GM12878 (cell line): ENCODE results near the gene SLFNL1. TPM values are rescaled to one million over a fixed set of nuclear protein-coding genes. Genes with fewer than 3 reads are reported as not detected.

Experiments used
- ATAC-seq: fragments of 200-7000 bp; cut with Tn5 transposase; 3 replicates; pipeline ENCODE4 v1.9.1; 2020; ENCODE audit warnings: mild to moderate bottlenecking, moderate library complexity
- BruUV-seq: library from RNA; stranded (reverse); fragments of 400-500 nt; replicated peaks from 2 replicates; lab custom pipeline; 2021; lab: Mats Ljungman, UMichigan
- CTCF ChIA-PET: fragments of 300-600 bp; sonication (Branson Sonifier 250); formaldehyde crosslinking; extraction: SDS; loops from one replicate; lab custom pipeline; 2021; ENCODE audit warnings: inconsistent platforms; lab: Yijun Ruan, JAX
- POLR2A ChIA-PET: fragments of 350-600 bp; formaldehyde crosslinking; extraction: SDS; loops from one replicate; lab custom pipeline; 2021; ENCODE audit warnings: inconsistent platforms; lab: Charles Lee
- RAD21 ChIA-PET: fragments of 300-600 bp; sonication (Branson Sonifier 250); formaldehyde crosslinking; loops from one replicate; lab custom pipeline; 2023; ENCODE audit warnings: antibody characterized with exemption; ENCODE audit not compliant: unreplicated experiment; lab: Charles Lee
- SMC1A ChIA-PET: fragments of 300-600 bp; sonication (Branson Sonifier 250); formaldehyde crosslinking; loops from one replicate; lab custom pipeline; 2023; ENCODE audit not compliant: unreplicated experiment, uncharacterized antibody; lab: Charles Lee
- DNase-seq: peaks from one replicate; pipeline ENCODE4 v3.0.0-alpha.2; 2011; ENCODE audit warnings: low read depth, low spot score
- FAIRE-seq: peaks from 3 replicates; lab custom pipeline; 2011; peaks lifted over from hg19 to GRCh38; lab: Jason Lieb, UNC
- H2AFZ ChIP-seq: 2 replicates; pipeline ENCODE4 v1.6.0; 2011; ENCODE audit warnings: low read depth, low read length, control low read depth; ENCODE audit not compliant: control insufficient read depth
- H3K27ac ChIP-seq: 2 replicates; pipeline ENCODE4 v1.5.1; 2011; ENCODE audit warnings: control low read depth; ENCODE audit not compliant: control insufficient read depth, insufficient read depth
- H3K27me3 ChIP-seq, 2 experiments: replicated peaks in 1 of 2; 2 replicates each; pipeline versions ENCODE4 v1.6.0 to v1.6.1; 2011; ENCODE audit warnings: low read length in 1 of 2; ENCODE audit not compliant: control insufficient read depth in 2 of 2, insufficient read depth in 2 of 2
- H3K36me3 ChIP-seq, 2 experiments: 2 replicates each; pipeline ENCODE4 v1.5.1; 2011; ENCODE audit warnings: low read length in 1 of 2; ENCODE audit not compliant: control insufficient read depth in 2 of 2, insufficient read depth in 2 of 2
- H3K4me1 ChIP-seq: 2 replicates; pipeline ENCODE4 v1.6.1; 2011; ENCODE audit warnings: mild to moderate bottlenecking, low read length, moderate library complexity, mixed read lengths; ENCODE audit not compliant: control insufficient read depth, insufficient read depth
- H3K4me2 ChIP-seq: 2 replicates; pipeline ENCODE4 v1.6.0; 2011; ENCODE audit warnings: control low read depth; ENCODE audit not compliant: control insufficient read depth, insufficient read depth
- H3K4me3 ChIP-seq: fragments of 200-600 bp; sonication (generic); 2 replicates; pipeline ENCODE4 v1.5.1; 2016
- H3K79me2 ChIP-seq: 2 replicates; pipeline ENCODE4 v1.6.0; 2011; ENCODE audit warnings: low read length; ENCODE audit not compliant: control insufficient read depth, insufficient read depth
- H3K9ac ChIP-seq: 2 replicates; pipeline ENCODE4 v1.8.0; 2011; ENCODE audit warnings: low read length, control low read depth, mixed read lengths; ENCODE audit not compliant: control insufficient read depth, insufficient read depth
- H3K9me3 ChIP-seq: replicated peaks from 3 replicates; pipeline ENCODE4 v1.5.1; 2011; ENCODE audit warnings: mild to moderate bottlenecking, low read length; ENCODE audit not compliant: control insufficient read depth, insufficient read depth
- H4K20me1 ChIP-seq: 2 replicates; pipeline ENCODE4 v1.6.0; 2011; ENCODE audit not compliant: control insufficient read depth, insufficient read depth
- BRCA1 ChIP-seq: IDR thresholded peaks from 2 replicates; pipeline ENCODE4 v1.6.1; 2011; ENCODE audit warnings: low read depth, low read length, improper control_type of control experiment
- CBX3 ChIP-seq: fragments of 200-600 bp; sonication (generic); IDR thresholded peaks from 2 replicates; pipeline ENCODE4 v1.6.1; 2016; ENCODE audit warnings: low read depth, borderline replicate concordance
- NRF1 ChIP-seq: conservative IDR thresholded peaks from 2 replicates; pipeline ENCODE4 v1.6.1; 2011; ENCODE audit warnings: mild to moderate bottlenecking, low read depth, low read length, improper control_type of control experiment
- POLR2AphosphoS2 ChIP-seq: IDR thresholded peaks from 2 replicates; pipeline ENCODE4 v1.6.1; 2011; ENCODE audit warnings: low read depth, mild to moderate bottlenecking, low read length, improper control_type of control experiment, moderate library complexity
- POLR2AphosphoS5 ChIP-seq: IDR thresholded peaks from 2 replicates; pipeline ENCODE4 v1.6.1; 2011; ENCODE audit warnings: mild to moderate bottlenecking, low read length, inconsistent platforms
- RELA ChIP-seq: fragments of 450-650 bp; IDR thresholded peaks from 2 replicates; pipeline ENCODE4 v1.8.0; 2014; ENCODE audit warnings: borderline replicate concordance; ENCODE audit not compliant: partially characterized antibody
- REST ChIP-seq: IDR thresholded peaks from 2 replicates; pipeline ENCODE4 v1.6.1; 2012; ENCODE audit warnings: mild to moderate bottlenecking, low read depth, low read length
- SIN3A ChIP-seq: IDR thresholded peaks from 2 replicates; pipeline ENCODE4 v1.6.1; 2012; ENCODE audit warnings: low read depth, low read length, improper control_type of control experiment
- SP1 ChIP-seq: IDR thresholded peaks from one replicate; pipeline ENCODE4 v1.6.1; 2011; ENCODE audit warnings: low read depth, low read length
- SUZ12 ChIP-seq: fragments of 200-600 bp; sonication (generic); IDR thresholded peaks from one replicate; pipeline ENCODE4 v1.6.1; 2018; ENCODE audit warnings: antibody characterized with exemption, mild to moderate bottlenecking; ENCODE audit not compliant: unreplicated experiment
- TCF12 ChIP-seq: IDR thresholded peaks from 2 replicates; pipeline ENCODE4 v1.6.1; 2011; ENCODE audit warnings: low read depth, mild to moderate bottlenecking, low read length
- WRNIP1 ChIP-seq: IDR thresholded peaks from 2 replicates; pipeline ENCODE4 v1.6.1; 2011; ENCODE audit warnings: low read depth, low read length, improper control_type of control experiment, borderline replicate concordance
- ZNF687 ChIP-seq: fragments of 450-650 bp; IDR thresholded peaks from 2 replicates; pipeline ENCODE4 v1.6.1; 2017; ENCODE audit warnings: mild to moderate bottlenecking, moderate library complexity
- ZSCAN29 ChIP-seq: fragments of 450-650 bp; IDR thresholded peaks from 2 replicates; pipeline ENCODE4 v1.6.1; 2017; ENCODE audit warnings: mild to moderate bottlenecking, moderate library complexity
- WGBS: methylation state at CpG from one replicate; pipeline ENCODE4 v1.1.6; 2016; ENCODE audit warnings: low lambda C conversion rate; ENCODE audit not compliant: insufficient replicate concordance, insufficient coverage; ENCODE audit errors: missing lambda C conversion rate; 5-methylcytosine and 5-hydroxymethylcytosine counted together
- in situ Hi-C: fragments of 300-500 bp; cut with MboI; formaldehyde crosslinking; loops from 9 replicates; pipeline ENCODE4 v1.14.3; 2018; ENCODE audit warnings: mixed read lengths
- intact Hi-C: fragments of 100-400 bp; cut with micrococcal nuclease; formaldehyde crosslinking; loops from one replicate; pipeline ENCODE4 v1.14.2; 2022; ENCODE audit not compliant: unreplicated experiment
- polyA plus RNA-seq, 11 experiments: library from polyadenylated mRNA; depleted of rRNA in 4 of 11; unstranded in 6 of 11; stranded (reverse) in 5 of 11; fragments of >200 nt; fragmentation: Nextera tagmentation in 4 of 11; fragmentation: Illumina TruSeq in 1 of 11; extraction: Ambion mirVana in 4 of 11; extraction: Trizol in 1 of 11; gene quantifications; 1 replicate in 1 of 11; 2 replicates in 10 of 11; pipeline versions ENCODE4 v1.2.1 to v1.2.3, GENCODE V29; 2011 to 2016; ENCODE audit warnings: inconsistent platforms in 2 of 11, missing spikeins in 2 of 11, low read depth in 1 of 11
- total RNA-seq, 4 experiments: library from RNA; depleted of rRNA in 3 of 4; stranded (reverse); fragments of >200 nt in 3 of 4; fragmentation: Illumina TruSeq in 1 of 4; extraction: Trizol in 1 of 4; gene quantifications; 2 replicates each; pipeline versions ENCODE4 v1.2.1 to v1.2.3, GENCODE V29; 2013 to 2021

The SLFNL1 gene
- total and polyA plus RNA-seq, 10 of the 15 experiments (the other 5 are each of a cell fraction or from before 2014, with no cell fraction given) = 0.05 to 0.98 (median 0.16) TPM; not detected in 2

GRCh38 chr1:41014871-41015270, 6.7 kb downstream of the SLFNL1 start:
- no peaks in the 10 kb centered on the region for H3K4me1 ChIP-seq
- SMC1A ChIA-PET = no interaction called here
- in situ Hi-C loops = no loop called here
- WGBS = 79% methylated on average over 8 of the region's 8 CpGs
- H3K27ac ChIP-seq = no peak overlapping the region
- POLR2A ChIA-PET = no interaction called here
- H3K36me3 ChIP-seq = peaks cover 22 to 39% of the 10 kb centered on the region in 2 experiments
- no peak overlapping the region for H3K4me2 ChIP-seq
- intact Hi-C loops = no loop called here
- CTCF ChIA-PET = no interaction called here
- BruUV-seq = no TSS peak
- H3K79me2 ChIP-seq = no peaks in the 10 kb centered on the region
- DNase-seq (no peak), ATAC-seq (no peak), FAIRE-seq (no peak)
- TF ChIP-seq BRCA1 = no peak
- no peak for TF ChIP-seq ZNF687
- TF ChIP-seq SP1 = no peak
- no peak for TF ChIP-seq REST
- no peak for TF ChIP-seq POLR2AphosphoS5
- TF ChIP-seq WRNIP1 = no peak
- no peak for TF ChIP-seq SUZ12
- TF ChIP-seq ZSCAN29 = no peak
- TF ChIP-seq TCF12 = no peak
- no peak for TF ChIP-seq CBX3
- no peak for TF ChIP-seq RELA
- no peak for TF ChIP-seq POLR2AphosphoS2
- no peak for TF ChIP-seq NRF1
- no peak for TF ChIP-seq SIN3A
- no peak overlapping the region for H2AFZ ChIP-seq
- no peak overlapping the region for H3K4me3 ChIP-seq
- H4K20me1 ChIP-seq = no peaks in the 10 kb centered on the region
- no peaks in the 10 kb centered on the region for H3K9me3 ChIP-seq
- RAD21 ChIA-PET = no interaction called here
- H3K9ac ChIP-seq = no peak overlapping the region
- H3K27me3 ChIP-seq = no peaks in the 10 kb centered on the region
